SIG-M5 treated with dmso at 0.1 percent for 504 hours (cell line): ENCODE data around the gene CLPSL2.
"Not testable (repeated sequence)": the region's sequence is repeated elsewhere in the genome, so short reads cannot be mapped to it uniquely, and the experiment has no call there.

ENCODE experiments used
- DNase-seq: peaks from one replicate; lab custom pipeline; 2025; ENCODE audit not compliant: unreplicated experiment; lab: John Stamatoyannopoulos, UW

Gene CLPSL2

GRCh38 chr6:35776364-35777215, at the start of gene CLPSL2:
Gene CLPSL2 (plus strand): TSS chr6:35776598. CDS start chr6:35776619, 21 bp downstream.
- no peak for DNase-seq

- no peak for DNase-seq
Measured at GRCh38 chr6:35727231-35727934, 49.0 kb upstream of the CLPSL2 start.

GRCh38 chr6:35727935-35728682, 48.3 kb upstream of the CLPSL2 start:
- DNase-seq = peak; percentile 87

DNA sequence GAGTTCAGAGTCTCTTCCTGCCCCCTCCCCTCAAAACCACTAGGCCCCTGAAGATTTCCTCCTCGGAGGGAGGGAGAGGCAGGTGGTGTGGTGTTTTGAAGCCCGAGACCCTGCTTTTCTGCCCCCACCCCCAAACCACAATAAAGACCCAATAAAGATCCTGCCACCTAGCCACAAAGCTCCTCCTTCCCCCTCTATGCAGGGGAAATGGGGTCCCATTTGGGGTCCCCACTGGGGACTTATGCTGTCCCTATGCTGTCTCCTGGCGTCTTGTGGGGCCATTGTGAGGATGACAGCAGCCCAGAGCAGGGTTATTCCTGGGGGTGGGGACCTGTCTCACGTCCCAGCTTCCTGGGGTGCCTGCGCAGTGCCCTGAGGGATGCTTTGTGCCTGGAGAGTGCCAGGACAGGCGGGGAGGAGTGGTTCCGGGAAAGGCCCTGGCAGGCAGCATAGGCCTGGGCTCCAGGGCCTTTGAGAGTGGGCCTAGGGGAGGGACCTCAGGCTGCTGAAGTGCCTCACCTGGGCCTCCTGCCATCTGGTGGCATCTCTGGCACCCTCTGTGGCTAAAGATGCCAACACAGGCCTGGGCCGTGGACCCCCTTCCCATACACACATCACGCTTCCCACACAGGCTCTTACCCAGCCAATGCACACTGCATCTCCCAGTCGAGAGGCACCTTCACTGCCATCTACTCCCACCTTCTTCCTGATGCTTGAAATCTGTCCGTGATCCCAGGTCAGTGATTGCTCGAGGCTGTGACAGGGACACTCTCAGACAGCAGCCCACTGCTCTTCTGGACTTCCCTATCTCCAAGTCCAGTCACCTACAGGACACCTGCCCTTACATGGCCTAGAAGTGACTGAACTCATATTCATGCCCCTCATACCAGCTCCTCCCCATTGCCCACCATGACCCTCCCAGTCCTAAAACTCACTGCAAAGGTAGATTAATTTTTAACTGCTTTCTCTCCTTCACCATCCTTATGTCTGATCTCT, 47.4 kb upstream of the CLPSL2 start:
- no peak for DNase-seq

GRCh38 chr6:35729722-35730121, 46.7 kb upstream of the CLPSL2 start:
- DNase-seq = no peak

GRCh38 chr6:35730745-35731413, 45.5 kb upstream of the CLPSL2 start:
- DNase-seq = no peak

DNA sequence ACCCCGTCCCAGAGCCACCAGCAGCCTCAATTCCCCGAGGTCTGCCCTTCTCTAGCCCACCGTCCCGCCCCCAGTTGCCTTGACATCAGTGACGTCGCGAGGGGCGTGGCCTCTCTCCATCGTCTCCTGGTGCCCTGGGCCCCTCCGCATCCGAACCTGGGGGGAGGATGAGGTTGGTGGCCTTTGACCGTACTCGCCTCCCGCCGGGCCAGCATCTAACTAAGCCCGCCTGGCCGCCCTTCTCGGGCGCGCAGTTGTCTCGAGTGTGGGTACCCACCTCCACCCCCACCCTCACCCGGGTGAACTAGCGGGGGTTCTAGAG, 45.0 kb upstream of the CLPSL2 start:
- DNase-seq = peak; percentile 63

DNA sequence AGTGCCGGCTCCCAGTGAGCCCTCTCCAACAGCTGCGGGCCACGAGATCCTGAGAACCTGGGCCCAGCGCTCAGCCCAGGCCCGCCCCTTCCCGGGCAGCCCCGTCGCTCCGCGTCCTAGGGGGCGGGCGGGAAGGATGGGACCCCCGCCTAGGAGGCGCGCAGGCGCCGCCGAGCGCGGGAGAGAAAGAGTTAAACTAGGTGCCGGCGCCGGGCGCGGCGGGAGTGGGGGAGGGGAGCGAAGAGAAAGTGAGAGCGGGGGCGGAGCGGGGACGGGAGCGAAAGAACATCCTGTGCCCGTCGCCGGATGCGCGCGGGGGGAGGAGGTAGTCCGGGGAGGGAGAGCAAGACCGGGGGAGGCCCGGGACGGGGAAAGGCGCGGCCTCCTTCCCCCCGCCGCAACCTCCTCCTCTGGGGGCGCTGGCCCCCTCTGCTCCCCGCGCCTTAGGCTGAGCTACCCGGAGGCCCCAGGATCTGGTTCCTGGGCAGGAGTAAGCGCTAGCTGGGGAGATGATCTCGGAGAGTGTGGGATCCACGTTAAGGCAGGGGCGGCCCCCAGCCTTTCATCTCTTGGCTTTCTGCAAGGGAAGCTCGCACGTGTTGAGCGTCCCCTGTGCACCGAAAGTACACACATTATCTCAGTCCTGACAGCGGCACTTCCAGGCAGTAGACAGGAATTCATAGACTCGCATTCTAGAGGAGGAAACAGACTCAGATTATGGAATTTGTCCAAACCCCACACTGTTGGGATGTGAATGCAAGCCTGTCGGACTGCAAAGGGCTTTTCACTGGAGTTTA, 44.5 kb upstream of the CLPSL2 start:
- DNase-seq = peak; percentile 70

DNA sequence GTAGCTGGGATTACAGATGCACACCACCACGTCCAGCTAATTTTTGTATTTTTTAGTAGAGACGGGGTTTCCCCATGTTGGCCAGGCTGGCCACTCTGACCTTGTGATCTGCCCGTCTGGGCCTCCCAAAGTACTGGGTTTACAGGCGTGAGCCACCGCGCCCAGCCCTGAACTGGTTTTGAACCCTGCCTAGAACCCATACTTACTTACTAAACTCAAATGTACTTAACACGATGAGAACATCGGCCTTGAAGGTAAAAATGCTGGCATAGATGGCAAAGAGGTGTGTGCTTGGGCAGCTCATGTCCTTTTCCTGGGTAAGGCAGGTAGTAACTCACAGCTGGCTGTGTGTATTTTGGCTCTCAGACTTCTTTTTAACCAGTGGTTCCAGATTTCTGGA, 42.8 kb upstream of the CLPSL2 start:
- no peak for DNase-seq

DNA sequence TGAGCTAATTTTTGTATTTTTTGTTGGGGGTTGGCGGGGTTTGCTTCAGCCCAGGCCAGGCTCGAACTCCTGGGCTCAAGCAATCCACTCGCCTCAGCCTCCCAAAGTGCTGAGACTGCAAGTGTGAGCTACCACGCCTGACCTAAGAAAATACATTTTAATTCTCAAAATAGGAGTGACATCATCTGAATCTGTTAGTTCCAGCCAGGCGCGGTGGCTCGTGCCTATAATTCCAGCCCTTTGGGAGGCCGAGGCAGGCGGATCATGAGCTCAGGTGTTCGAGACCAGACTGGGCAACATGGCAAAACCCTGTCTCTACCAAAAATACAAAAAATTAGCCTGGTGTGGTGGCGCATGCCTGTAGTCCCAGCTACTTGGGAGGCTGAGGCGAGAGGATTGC, 42.1 kb upstream of the CLPSL2 start:
- not testable (repeated sequence) for DNase-seq

GRCh38 chr6:35735452-35735851, 40.9 kb upstream of the CLPSL2 start:
- no peak for DNase-seq

DNA sequence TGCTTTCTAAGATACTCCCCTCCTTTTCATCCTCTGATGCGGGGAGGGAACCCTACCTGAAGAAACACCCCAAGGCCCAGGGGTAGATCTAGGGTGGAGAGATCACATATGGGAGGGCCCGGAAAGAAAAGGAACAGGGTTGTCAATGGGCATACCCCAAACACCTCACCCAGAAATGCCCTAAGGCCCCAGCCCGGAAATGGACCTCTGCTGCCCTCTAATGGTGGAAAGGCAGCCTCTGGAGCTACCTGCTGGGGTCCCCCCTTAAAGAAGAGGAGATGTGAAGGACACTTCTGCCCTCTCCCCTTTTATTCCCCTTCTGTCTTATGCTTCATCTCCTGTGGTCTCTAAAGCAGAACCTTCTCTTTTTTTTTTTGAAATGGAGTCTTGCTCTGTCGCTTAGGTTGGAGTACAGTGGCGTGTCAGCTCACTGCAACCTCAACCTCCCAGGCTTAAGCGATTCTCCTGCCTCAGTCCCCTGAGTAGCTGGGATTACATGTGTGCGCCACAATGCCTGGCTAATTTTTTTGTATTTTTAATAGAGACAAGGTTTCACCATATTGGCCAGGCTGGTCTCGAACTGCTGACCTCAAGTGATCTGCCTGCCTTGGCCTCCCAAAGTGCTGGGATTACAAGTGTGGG, 40.0 kb upstream of the CLPSL2 start:
- peak; percentile 30 for DNase-seq

DNA sequence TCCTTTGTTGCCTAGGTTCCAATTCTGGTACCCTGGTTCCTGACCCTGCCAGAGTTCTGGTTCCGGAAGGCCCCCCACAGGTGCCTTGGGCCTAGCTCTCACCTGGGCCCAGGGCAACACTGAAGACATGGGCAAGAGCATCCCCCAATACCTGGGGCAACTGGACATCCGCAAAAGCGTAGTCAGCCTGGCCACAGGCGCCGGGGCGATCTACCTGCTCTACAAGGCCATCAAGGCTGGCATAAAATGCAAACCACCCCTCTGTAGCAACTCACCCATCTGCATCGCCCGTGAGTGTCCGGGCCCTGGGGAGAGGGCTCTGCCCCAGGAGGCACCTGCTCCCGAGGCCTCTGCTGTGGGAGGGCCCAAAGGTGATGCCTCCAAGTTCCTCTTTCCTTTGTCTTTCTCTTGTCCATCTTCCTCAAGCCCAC, 39.4 kb upstream of the CLPSL2 start, which contains the start of gene ARMC12:
ARMC12 (plus strand) TSS at position 51 of the 431 bp plus-strand sequence; CDS start at position 128, 77 bp downstream.
- no peak for DNase-seq

GRCh38 chr6:35737413-35738211, 38.8 kb upstream of the CLPSL2 start:
- DNase-seq = peak; percentile 91

DNA sequence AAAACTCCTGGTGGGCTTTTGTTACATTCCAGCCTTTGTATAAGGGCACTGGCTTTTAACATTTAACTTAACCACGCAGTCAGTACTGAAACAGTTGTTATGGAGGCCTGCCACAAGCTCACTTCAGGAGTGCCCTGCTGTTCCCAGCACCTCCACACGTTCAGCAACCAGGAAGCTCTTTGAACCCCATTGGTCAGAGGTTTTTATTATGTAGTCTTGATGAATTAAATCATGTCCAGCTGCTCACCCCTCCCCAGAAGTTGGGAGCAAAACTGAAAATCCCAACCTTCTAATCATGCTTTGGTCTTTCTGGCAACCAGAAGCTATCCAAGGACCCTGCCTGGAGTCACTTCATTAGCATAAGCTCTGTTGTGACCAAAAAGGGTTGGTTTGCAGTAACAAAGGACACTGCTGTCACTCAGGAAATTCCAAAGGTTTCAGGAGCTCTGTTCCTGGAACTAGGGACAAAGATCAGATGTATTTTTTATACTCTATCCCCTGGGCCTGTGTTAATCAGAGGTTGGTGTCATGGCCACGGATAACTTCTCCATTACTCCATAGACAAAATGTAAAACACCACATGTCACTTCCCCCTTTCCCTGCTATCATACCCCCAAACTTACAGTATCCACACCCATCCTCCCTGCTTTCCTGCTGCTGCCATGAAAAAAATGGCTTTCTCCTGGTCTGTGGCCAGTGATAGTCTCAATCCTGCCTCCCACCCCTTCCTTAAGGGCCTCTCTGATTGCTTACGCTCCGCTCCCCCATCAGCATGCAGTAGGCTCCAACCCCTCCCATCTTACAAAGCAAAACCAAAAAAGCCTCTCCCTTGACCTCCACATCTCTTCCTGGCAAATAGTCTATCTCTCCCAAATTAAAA, 36.5 kb upstream of the CLPSL2 start:
- no peak for DNase-seq

- no peak for DNase-seq
Measured at GRCh38 chr6:35742842-35743241, 33.6 kb upstream of the CLPSL2 start.

- no peak for DNase-seq
Measured at GRCh38 chr6:35745509-35745908, 30.9 kb upstream of the CLPSL2 start.
